Adrenal gland (tissue), 12 donors: ENCODE results near the gene STRN3. TPM values are rescaled to one million over a fixed set of nuclear protein-coding genes. Genes with fewer than 3 reads are reported as not detected.
"Not testable (repeated sequence)": the region's sequence is repeated elsewhere in the genome, so short reads cannot be mapped to it uniquely, and the experiment has no call there.

Source experiments
- DNase-seq, 7 donors: peaks; one replicate each; pipeline ENCODE4 v3.0.0-alpha.2; 2019 to 2020
- H3K27ac ChIP-seq, 5 donors: fragments of 200-600 bp; sonication (generic) in 4 of 5; 1 replicate in 3 of 5; 2 replicates in 2 of 5; pipeline versions ENCODE4 v1.5.1 to v1.8.0; 2016 to 2020; ENCODE audit warnings: mild to moderate bottlenecking in 1 of 5
- H3K27me3 ChIP-seq: fragments of 200-600 bp; 2 replicates; pipeline ENCODE4 v1.8.0; 2021
- H3K36me3 ChIP-seq, 2 donors: fragments of 200-600 bp; replicated peaks in 1 of 2; 1 replicate in 1 of 2; 2 replicates in 1 of 2; pipeline versions ENCODE4 v1.5.1 to v1.8.0; 2018 to 2022
- H3K4me1 ChIP-seq, 2 donors: fragments of 200-600 bp; replicated peaks in 1 of 2; 1 replicate in 1 of 2; 2 replicates in 1 of 2; pipeline versions ENCODE4 v1.5.1 to v1.8.0; 2018 to 2021
- H3K4me3 ChIP-seq, 4 donors: fragments of 200-600 bp; sonication (generic) in 3 of 4; one replicate each; pipeline ENCODE4 v1.5.1; 2016 to 2018
- H3K9me3 ChIP-seq, 3 donors: fragments of 200-600 bp; sonication (generic) in 1 of 3; replicated peaks in 1 of 3; 1 replicate in 2 of 3; 2 replicates in 1 of 3; pipeline versions ENCODE4 v1.5.1 to v1.8.0; 2016 to 2021
- CTCF ChIP-seq, 6 experiments: fragments of 450-650 bp in 4 of 6; fragments of 200-600 bp in 2 of 6; sonication (generic) in 1 of 6; IDR thresholded peaks; 1 replicate in 5 of 6; 2 replicates in 1 of 6; pipeline versions ENCODE4 v1.5.1 to v1.8.0; 2016 to 2021; ENCODE audit warnings: antibody characterized with exemption in 6 of 6, mild to moderate bottlenecking in 2 of 6, moderate library complexity in 1 of 6
- POLR2A ChIP-seq, 2 donors: fragments of 450-650 bp; IDR thresholded peaks; one replicate each; pipeline ENCODE4 v1.6.1; 2017; ENCODE audit warnings: antibody characterized with exemption in 2 of 2, mild to moderate bottlenecking in 2 of 2, moderate library complexity in 1 of 2
- WGBS, 4 donors: extraction: QIAGEN DNeasy Blood & Tissue Kit in 2 of 4; methylation state at CpG; one replicate each; pipeline versions ENCODE4 v1.1.5 to v1.1.7; 2013 to 2017; 5-methylcytosine and 5-hydroxymethylcytosine counted together
- intact Hi-C, 2 donors: fragments of 100-400 bp; cut with DNase I; formaldehyde crosslinking; loops; one replicate each; pipeline versions ENCODE4 v1.14.1 to v1.15.0; 2022 to 2023
- polyA plus RNA-seq, 3 donors: library from polyadenylated mRNA; stranded (reverse); fragments of 200-250 nt in 2 of 3; fragments of 350-450 nt in 1 of 3; fragmentation: Illumina TruSeq in 1 of 3; extraction: RNeasy Lipid Tissue Mini Kit (QIAGEN cat#74804) in 1 of 3; gene quantifications; one replicate each; pipeline ENCODE4 v1.2.3, GENCODE V29; 2013 to 2014
- total RNA-seq, 9 donors: library from RNA; depleted of rRNA in 4 of 9; stranded (reverse); fragments of >200 nt in 4 of 9; fragments of 120-200 nt in 1 of 9; fragmentation: NEBNext Ultra II Directional in 1 of 9; extraction: Animal tissue kit (Norgen Biotek cat#: 25700) in 1 of 9; gene quantifications; one replicate each; pipeline versions ENCODE4 v1.1.0 to v1.2.4, GENCODE V29; 2013 to 2023
- donor health status: healthy with polysubstance abuse.
- donor health status: Bipolar disorder and iron deficiency.
- donor health status: DM: yes; HTN: yes; CAD: no.
- donor health status: DM: no; HTN: no; CAD: no.
- donor health status: DM: no; HTN: no; CAD: no.
- donor health status: DM: yes; HTN: yes; CAD: no.

Gene STRN3
- total and polyA plus RNA-seq, 12 donors = 11.0 to 61.2 (median 36.2) TPM

GRCh38 chr14:31070431-31070830, 44.3 kb upstream of the STRN3 start:
- H3K27ac ChIP-seq = no peak overlapping the region
- intact Hi-C loops = no loop called here
- H3K27me3 ChIP-seq = no peaks in the 10 kb centered on the region
- H3K4me1 ChIP-seq = peaks cover 0 to 6% of the 10 kb centered on the region in 2 donors
- TF ChIP-seq CTCF (IDR thresholded peaks at IDR 0.05) = no peak
- TF ChIP-seq POLR2A (IDR thresholded peaks at IDR 0.05) = no peak
- no peaks in the 10 kb centered on the region for H3K9me3 ChIP-seq
- 90 to 99% (median 94%) methylated on average over 5 of the region's 5 CpGs for WGBS, 4 donors
- H3K4me3 ChIP-seq = no peak overlapping the region
- H3K36me3 ChIP-seq = no peaks in the 10 kb centered on the region
- no peak for DNase-seq

- no peak overlapping the region for H3K27ac ChIP-seq
- no peak overlapping the region for H3K4me3 ChIP-seq
- TF ChIP-seq POLR2A (IDR thresholded peaks at IDR 0.05) (no peak), CTCF (IDR thresholded peaks at IDR 0.05) (no peak)
- intact Hi-C loops = no loop called here
- H3K4me1 ChIP-seq = peaks cover 0 to 6% of the 10 kb centered on the region in 2 donors
- 79 to 88% (median 84%) methylated on average over 3 of the region's 3 CpGs for WGBS, 4 donors
- H3K36me3 ChIP-seq = no peaks in the 10 kb centered on the region
- no peak for DNase-seq
- H3K9me3 ChIP-seq = no peaks in the 10 kb centered on the region
- H3K27me3 ChIP-seq = no peaks in the 10 kb centered on the region
Observed at GRCh38 chr14:31069343-31069742, 43.2 kb upstream of the STRN3 start.

- DNase-seq = peak in 2 of 7 donors; percentile 17 to 26
- Histone ChIP-seq H3K9me3 (no peaks in the 10 kb centered on the region), H3K4me3 (no peak overlapping the region), H3K36me3 (no peaks in the 10 kb centered on the region), H3K4me1 (peaks cover 0 to 6% of the 10 kb centered on the region in 2 donors), H3K27me3 (no peaks in the 10 kb centered on the region), H3K27ac (no peak overlapping the region)
- 74 to 85% (median 80%) methylated on average over 1 of the region's 1 CpG for WGBS, 4 donors
- TF ChIP-seq POLR2A (IDR thresholded peaks at IDR 0.05) (no peak), CTCF (IDR thresholded peaks at IDR 0.05) (no peak)
- intact Hi-C loops = no loop called here
Observed at GRCh38 chr14:31068235-31068634, 42.1 kb upstream of the STRN3 start.

- H3K4me3 ChIP-seq, H3K36me3 ChIP-seq, DNase-seq, H3K27me3 ChIP-seq, H3K27ac ChIP-seq, intact Hi-C loops, H3K9me3 ChIP-seq: not testable (repeated sequence)
- WGBS, 4 donors = 88 to 99% (median 90%) methylated on average over 8 of the region's 8 CpGs
- peaks cover 7 to 14% of the 10 kb centered on the region in 2 donors for H3K4me1 ChIP-seq
Observed at GRCh38 chr14:31062908-31063307, 36.7 kb upstream of the STRN3 start.

- Histone ChIP-seq H3K27me3 (no peaks in the 10 kb centered on the region), H3K4me1 (peaks cover 7 to 8% of the 10 kb centered on the region in 2 donors), H3K36me3 (no peaks in the 10 kb centered on the region), H3K9me3 (no peaks in the 10 kb centered on the region), H3K4me3 (no peak overlapping the region), H3K27ac (no peak overlapping the region)
- WGBS, 4 donors = 84 to 94% (median 86%) methylated on average over 6 of the region's 6 CpGs
- intact Hi-C loops = no loop called here
- TF ChIP-seq CTCF (IDR thresholded peaks at IDR 0.05) (no peak), POLR2A (IDR thresholded peaks at IDR 0.05) (no peak)
- DNase-seq = no peak
Observed at GRCh38 chr14:31060253-31060875, 34.2 kb upstream of the STRN3 start.
